SK-N-MC (cell line): ENCODE results near the gene KRTAP10-3.

ENCODE experiments used
- EZH2 ChIP-seq: fragments of 200-600 bp; sonication (generic); IDR thresholded peaks from one replicate; pipeline ENCODE4 v1.6.1; 2017; ENCODE audit warnings: antibody characterized with exemption
- FOXP2 ChIP-seq: optimal IDR thresholded peaks from 2 replicates; pipeline ENCODE3; 2011; ENCODE audit warnings: mild to moderate bottlenecking, moderate library complexity; ENCODE audit not compliant: insufficient read depth; ENCODE audit errors: extremely low read length, control extremely low read depth
- POLR2AphosphoS5 ChIP-seq: IDR thresholded peaks from 2 replicates; pipeline ENCODE4 v1.6.1; 2012; ENCODE audit warnings: mild to moderate bottlenecking, low read depth, low read length, borderline replicate concordance

- no peak for TF ChIP-seq EZH2
- no peak for TF ChIP-seq POLR2AphosphoS5
- TF ChIP-seq FOXP2: no peak
These were observed 16.1 kb upstream of the KRTAP10-3 start for GRCh38 chr21:44574457-44575306.
